HAP-1 (cell line): ENCODE data around the gene ZNF831.

Source experiments
- DNase-seq, 2 experiments: peaks; one replicate each; pipeline ENCODE4 v3.0.0-alpha.2; 2016 to 2020; ENCODE audit warnings: low spot score in 2 of 2
- H3K27me3 ChIP-seq: fragments of 250-450 bp; sonication (Bioruptor Pico); 2 replicates; pipeline ENCODE4 v1.5.1; 2020; ENCODE audit warnings: low read depth, mild to moderate bottlenecking, moderate library complexity
- H3K36me3 ChIP-seq: fragments of 250-450 bp; sonication (Bioruptor Pico); replicated peaks from 2 replicates; pipeline ENCODE4 v1.5.1; 2020; ENCODE audit warnings: mild to moderate bottlenecking
- H3K4me1 ChIP-seq: fragments of 250-450 bp; sonication (Bioruptor Pico); 2 replicates; pipeline ENCODE4 v1.5.1; 2020; ENCODE audit warnings: mild to moderate bottlenecking
- H3K4me3 ChIP-seq: fragments of 250-450 bp; sonication (Bioruptor Pico); 2 replicates; pipeline ENCODE4 v1.5.1; 2020; ENCODE audit warnings: mild to moderate bottlenecking, moderate library complexity
- H3K9me3 ChIP-seq: fragments of 250-450 bp; sonication (Bioruptor Pico); 2 replicates; pipeline ENCODE4 v1.5.1; 2020; ENCODE audit warnings: mild to moderate bottlenecking, moderate library complexity
- in situ Hi-C: fragments of 300-500 bp; cut with MboI; formaldehyde crosslinking; loops from 3 replicates; pipeline ENCODE4 v1.14.3; 2020; ENCODE audit warnings: low sequenced_read_pairs, inconsistent platforms, mixed read lengths

Gene ZNF831

DNA sequence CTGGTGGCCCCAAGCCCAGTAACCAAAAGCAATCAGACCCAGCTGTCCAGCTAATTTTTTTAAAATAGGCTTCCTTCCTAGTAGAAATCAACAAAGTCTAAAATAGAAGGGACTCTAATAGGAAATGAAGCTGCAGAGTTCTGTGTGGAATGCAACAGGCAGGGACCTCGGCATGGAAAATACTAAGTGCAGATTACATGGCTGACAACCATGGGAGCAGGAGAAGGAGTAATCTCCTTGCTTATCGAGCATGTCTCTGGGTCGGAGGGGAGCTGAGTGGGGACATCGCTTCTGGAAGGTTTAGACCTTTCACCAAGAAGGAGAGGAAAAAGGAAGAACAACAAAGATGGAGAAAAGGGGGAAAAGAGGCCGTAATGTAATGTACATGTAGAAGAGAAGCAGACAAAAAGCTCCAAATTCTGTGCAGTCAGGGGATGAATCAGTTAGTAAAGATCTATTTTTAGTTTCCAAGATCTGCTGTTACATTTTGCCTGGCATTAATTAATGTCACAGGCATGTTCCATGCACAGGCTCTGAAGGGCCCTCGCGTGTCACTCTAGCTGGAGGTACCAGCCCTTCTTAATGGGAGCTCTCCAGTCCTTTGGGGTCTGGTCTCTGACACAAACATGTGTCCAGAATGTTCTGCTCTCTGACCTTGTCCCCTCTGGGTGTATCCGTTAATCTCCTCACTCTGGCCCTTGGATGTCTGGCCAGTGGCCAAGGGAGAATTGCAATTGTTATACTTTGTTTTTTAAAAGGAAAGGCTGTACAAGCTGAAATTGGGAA lies 16.6 kb upstream of the ZNF831 start:
- peaks cover 11% of the 10 kb centered on the region for H3K27me3 ChIP-seq
- no peak for DNase-seq
- no peaks in the 10 kb centered on the region for H3K4me1 ChIP-seq
- no peak overlapping the region for H3K4me3 ChIP-seq
- H3K36me3 ChIP-seq = no peaks in the 10 kb centered on the region
- in situ Hi-C loops = no loop called here
- H3K9me3 ChIP-seq = no peaks in the 10 kb centered on the region

DNA sequence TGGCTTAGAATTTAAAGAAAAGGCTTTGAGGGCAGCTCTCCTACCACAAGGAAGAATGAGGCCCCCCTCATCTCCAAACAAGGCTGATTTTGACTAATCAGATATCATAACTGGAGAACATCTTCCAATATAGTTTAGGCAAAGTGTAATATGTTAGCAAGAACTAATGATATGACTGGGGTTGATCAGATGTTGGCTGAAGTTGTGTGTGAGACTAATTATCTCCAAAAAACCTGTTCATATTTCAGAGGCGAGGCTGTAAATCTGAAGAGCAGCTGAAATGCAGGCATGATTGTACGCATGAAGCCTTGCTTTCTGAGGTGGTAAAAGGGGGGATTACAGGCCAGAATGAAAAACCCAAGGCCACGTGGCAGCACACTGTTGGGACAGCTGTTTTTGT lies 16.0 kb upstream of the ZNF831 start:
- Histone ChIP-seq H3K9me3 (no peaks in the 10 kb centered on the region), H3K4me3 (no peak overlapping the region), H3K36me3 (no peaks in the 10 kb centered on the region), H3K27me3 (peaks cover 11% of the 10 kb centered on the region), H3K4me1 (no peaks in the 10 kb centered on the region)
- DNase-seq = no peak
- in situ Hi-C loops = no loop called here

DNA sequence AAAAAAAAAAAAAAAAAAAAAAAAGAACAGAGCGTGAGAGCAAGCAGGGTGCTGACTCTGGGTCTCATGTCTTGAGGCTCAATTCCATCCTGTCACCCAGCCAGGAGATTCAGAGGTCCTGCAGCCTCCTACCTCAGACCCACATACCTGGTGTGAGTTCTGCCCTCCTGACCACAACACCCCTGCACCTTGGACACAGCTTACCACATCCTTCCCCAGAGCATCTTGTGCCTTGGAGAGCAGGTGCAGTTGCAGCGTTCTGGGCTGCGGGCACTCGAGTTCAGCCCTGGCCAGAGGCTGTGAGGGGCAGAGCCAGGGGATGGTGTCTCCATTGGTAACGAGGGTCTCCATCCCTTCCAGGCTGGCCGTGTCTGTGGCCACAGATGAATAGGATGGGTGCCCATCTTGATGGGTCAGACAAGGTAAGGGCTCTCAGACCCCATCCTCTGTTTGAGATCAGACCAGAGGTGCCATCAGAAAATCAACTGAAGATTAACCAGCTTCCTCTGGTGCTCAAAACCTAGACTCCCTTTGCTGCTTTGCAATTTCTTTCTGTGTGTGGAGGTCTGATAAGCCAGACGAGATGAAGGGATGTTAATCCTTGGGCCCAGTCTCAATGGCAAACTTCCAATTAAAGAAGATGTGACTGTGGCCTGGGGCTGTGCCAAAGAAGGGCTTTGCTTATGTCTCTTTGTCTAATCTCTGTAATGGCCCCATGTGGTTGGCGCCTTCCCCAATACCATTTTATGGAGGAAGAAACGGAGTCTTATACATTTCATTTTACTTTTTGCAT lies 14.7 kb upstream of the ZNF831 start:
- Histone ChIP-seq H3K36me3 (no peaks in the 10 kb centered on the region), H3K4me1 (no peaks in the 10 kb centered on the region), H3K9me3 (no peaks in the 10 kb centered on the region), H3K4me3 (no peak overlapping the region), H3K27me3 (peaks cover 11% of the 10 kb centered on the region)
- no peak for DNase-seq
- in situ Hi-C loops = no loop called here

DNA sequence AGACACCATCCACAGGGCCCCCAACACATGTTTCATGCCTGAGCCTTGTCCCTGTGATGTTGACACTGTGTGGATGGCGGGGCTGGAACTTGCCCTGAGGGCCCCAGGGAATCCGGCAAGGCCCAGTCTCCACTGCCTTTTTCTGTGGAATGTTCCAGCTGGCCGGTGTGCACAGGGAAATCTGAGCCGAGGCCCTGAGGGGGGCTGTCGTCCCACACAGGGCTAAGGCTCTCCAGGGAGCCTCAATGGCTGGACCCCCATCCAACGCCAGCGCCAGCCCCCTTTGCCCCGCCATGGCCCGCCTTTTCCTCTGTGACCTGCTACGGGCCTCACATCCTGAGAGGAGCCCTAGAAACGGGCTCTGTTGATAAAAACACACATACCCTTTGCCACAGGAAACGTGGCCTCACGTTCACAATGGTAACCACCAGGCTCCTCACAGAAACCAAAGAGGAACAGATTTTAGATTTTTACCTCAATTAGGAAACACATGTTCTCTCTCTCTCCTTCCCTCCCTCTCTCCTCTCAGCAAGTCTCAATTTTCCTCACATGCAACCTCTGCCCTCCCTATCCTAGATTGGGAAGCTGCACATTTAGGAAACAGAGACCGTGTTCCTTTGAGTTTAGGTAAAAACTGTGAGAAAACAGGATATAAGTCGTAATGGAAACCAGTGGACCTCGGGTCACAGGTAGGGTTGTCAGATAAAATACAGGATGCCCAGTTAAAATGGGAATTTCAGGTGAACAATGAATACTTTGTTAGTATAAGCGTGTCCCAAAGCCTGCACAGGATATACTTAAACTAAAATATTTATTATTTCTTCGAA lies 13.7 kb upstream of the ZNF831 start:
- no peak overlapping the region for H3K4me3 ChIP-seq
- peaks cover 8% of the 10 kb centered on the region for H3K27me3 ChIP-seq
- in situ Hi-C loops = no loop called here
- no peaks in the 10 kb centered on the region for H3K36me3 ChIP-seq
- no peaks in the 10 kb centered on the region for H3K9me3 ChIP-seq
- no peaks in the 10 kb centered on the region for H3K4me1 ChIP-seq
- DNase-seq = no peak

DNA sequence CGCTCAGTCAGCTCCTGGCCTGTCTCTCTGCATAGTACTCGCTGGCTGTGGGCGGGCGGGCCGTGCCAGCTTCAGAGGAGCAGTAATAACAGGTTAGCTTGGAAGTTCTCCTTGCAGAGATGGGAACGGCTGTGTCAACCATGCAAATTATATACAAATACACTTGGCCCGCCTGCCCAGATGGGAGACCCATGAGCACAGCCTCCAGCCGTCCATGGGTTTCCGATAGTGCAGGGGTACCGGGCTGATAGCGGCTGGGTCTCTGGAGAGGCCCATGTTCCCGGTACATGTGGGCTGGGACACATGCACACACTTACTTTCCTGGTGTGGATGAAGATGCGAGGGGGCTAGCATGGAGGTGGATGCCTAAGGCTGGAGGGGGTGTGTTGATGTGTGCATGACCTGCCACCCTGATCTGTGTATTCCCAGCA lies 12.8 kb upstream of the ZNF831 start:
- no peaks in the 10 kb centered on the region for H3K27me3 ChIP-seq
- H3K36me3 ChIP-seq = no peaks in the 10 kb centered on the region
- no peaks in the 10 kb centered on the region for H3K9me3 ChIP-seq
- no peaks in the 10 kb centered on the region for H3K4me1 ChIP-seq
- H3K4me3 ChIP-seq = no peak overlapping the region
- in situ Hi-C loops = no loop called here
- no peak for DNase-seq

DNA sequence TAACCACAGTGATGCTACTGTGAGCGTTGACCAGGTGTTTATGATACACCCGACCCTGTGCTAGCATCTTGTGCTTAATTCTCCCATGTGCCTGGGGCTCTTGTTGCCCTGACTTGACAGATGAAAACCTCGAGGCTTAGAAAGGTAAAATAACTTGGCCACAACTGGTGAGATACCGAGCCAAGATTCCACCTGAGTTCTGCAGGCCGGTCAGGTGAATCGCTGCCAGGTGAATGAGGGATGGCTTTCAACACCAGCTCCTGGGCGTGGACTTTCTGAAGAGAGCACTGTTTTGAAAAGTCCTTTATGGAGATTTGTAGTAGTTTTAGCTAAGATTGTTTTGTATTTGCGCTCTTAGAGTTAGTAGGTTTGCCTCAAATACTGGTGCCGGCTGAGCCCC lies 12.2 kb upstream of the ZNF831 start:
- no peaks in the 10 kb centered on the region for H3K36me3 ChIP-seq
- no peaks in the 10 kb centered on the region for H3K4me1 ChIP-seq
- in situ Hi-C loops = no loop called here
- DNase-seq = no peak
- no peak overlapping the region for H3K4me3 ChIP-seq
- no peaks in the 10 kb centered on the region for H3K27me3 ChIP-seq
- H3K9me3 ChIP-seq = no peaks in the 10 kb centered on the region

DNA sequence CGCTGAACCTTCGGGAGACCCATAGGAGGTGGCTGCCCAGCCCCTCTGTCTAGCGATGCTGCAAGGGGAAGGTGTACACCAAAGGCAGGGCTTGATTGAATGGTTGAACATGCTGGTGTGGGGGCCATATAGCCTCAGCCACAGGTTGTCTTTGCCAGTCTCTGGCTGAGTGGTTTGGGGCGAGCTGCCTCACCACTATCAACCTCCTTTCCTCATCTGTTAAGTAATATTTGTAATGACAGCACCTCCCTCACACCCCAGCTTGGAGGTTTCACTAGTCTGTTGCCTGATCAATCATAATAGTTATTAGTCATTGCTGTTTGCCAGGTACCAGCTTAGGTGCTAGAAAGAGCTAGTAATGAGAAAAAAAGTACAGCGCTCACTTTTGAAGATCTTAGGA lies 11.8 kb upstream of the ZNF831 start:
- Histone ChIP-seq H3K27me3 (no peaks in the 10 kb centered on the region), H3K4me1 (no peaks in the 10 kb centered on the region), H3K9me3 (no peaks in the 10 kb centered on the region), H3K4me3 (no peak overlapping the region), H3K36me3 (no peaks in the 10 kb centered on the region)
- in situ Hi-C loops = no loop called here
- DNase-seq = no peak

DNA sequence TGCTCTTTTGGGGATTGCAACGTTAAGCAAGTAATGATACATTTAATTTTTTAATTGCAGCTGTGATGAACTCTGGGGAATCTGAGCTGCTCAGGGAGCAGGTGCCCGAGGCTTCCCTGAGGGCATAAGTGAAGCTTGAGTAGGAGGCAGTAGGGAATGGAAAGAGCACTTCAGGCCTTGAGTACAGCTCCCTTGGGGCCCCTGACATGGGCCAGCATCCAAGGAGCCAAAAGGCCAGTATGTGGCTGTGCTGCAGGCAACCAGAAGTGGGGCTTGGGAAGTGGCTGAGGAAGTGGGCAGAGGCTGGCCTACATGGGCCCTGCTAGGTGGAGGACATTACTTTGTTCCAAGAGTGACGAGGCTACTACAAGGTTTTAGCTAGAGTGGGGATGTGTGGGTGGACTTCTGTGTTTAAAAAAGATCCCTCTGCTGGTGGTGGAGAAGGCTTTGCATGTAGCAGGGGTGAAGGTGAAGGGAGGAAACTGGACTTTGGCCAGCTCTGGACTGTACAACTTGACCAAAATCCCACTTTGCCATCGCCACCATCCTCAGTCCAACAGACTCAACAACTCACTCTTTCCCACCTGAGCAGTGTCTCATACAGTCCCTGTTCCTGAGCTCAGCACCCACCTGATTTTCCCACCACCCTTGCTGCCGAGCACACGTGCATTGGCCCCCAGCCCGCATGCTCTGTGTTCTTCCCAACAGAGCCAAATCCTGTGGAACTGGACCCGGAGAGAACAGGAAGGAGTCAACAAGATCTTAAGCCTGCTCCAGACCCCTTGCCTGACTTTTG lies 10.9 kb upstream of the ZNF831 start:
- Histone ChIP-seq H3K36me3 (no peaks in the 10 kb centered on the region), H3K9me3 (no peaks in the 10 kb centered on the region), H3K4me1 (no peaks in the 10 kb centered on the region), H3K4me3 (no peak overlapping the region), H3K27me3 (no peaks in the 10 kb centered on the region; the same call in 1 of the 2 replicates)
- in situ Hi-C loops = no loop called here
- no peak for DNase-seq

DNA sequence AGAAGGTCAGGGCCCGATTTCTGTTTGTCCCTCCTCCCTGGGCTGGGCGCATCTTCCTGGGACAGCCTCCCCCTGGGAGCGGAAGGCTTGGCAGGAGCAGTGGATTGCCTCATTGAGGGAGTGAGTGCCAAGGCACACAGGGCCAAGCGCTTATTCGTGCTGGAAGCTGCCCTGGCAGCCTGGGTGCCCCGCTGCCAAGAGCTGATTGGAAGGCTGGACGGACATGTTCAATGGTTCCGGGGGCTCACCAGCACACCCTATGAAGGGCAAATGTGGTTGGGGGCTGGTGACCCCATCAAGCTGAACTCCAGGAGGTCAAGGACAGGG lies 10.3 kb upstream of the ZNF831 start:
- Histone ChIP-seq H3K27me3 (no peaks in the 10 kb centered on the region; the same call in 1 of the 2 replicates), H3K4me1 (no peaks in the 10 kb centered on the region), H3K36me3 (no peaks in the 10 kb centered on the region), H3K4me3 (no peak overlapping the region), H3K9me3 (no peaks in the 10 kb centered on the region)
- in situ Hi-C loops = no loop called here
- DNase-seq = no peak

DNA sequence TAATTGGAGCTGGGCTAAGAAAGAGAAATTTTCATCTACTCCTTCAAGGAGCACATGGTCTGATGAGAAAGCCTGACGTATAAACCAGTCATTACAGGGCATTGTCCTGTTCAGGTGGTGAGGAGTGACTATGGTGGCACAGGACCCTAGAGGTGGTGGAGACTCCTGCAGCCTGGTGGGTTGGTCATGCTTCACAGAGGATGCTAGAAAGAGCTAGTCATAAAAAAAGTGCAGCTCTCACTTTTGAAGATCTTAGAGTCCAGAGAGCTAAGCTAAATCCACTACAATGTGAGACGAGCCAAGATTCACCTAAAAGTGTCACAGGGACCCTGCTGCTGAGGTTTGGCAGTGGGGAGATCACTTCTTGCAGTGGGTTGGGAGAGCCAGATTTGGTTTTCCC lies 9.8 kb upstream of the ZNF831 start:
- H3K36me3 ChIP-seq = no peaks in the 10 kb centered on the region
- H3K9me3 ChIP-seq = no peaks in the 10 kb centered on the region
- no peaks in the 10 kb centered on the region for H3K4me1 ChIP-seq
- H3K4me3 ChIP-seq = no peak overlapping the region
- no peaks in the 10 kb centered on the region; the same call in 1 of the 2 replicates for H3K27me3 ChIP-seq
- DNase-seq = no peak
- in situ Hi-C loops = no loop called here

DNA sequence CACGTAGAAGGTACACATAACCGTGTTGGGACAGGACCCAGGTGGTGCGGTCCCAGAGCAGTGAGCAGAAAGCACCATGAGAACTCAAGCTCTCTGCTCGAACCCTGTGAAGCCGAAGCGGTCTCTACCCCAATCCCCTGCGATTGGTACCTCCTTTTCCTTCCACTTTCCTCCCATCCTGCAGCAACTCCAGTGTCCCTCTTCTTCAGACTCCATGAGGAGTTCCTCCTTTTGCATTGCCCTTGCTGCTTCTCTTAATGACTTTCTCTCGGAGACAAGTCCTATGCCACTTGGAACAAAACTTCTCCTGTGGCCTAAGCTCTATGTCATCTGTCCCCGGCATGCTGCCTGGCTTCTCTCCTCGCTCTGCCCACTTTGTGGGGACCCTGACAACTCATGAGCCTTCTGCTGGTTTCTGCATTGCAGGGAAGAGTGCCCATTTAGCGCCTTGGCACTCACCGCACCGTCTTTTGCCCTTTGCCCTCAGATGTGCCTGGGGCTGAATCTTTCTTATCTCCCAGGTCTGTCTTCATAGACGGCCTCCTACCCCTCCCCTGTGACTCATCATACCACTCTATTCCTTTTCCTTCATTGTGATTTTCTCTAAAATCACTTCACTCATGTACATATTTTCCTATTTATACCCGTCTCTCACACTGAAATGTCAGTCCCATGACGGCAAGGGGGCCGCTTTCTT lies 9.2 kb upstream of the ZNF831 start:
- DNase-seq = no peak
- Histone ChIP-seq H3K4me1 (no peaks in the 10 kb centered on the region), H3K27me3 (no peaks in the 10 kb centered on the region; the same call in none of the 2 replicates), H3K36me3 (no peaks in the 10 kb centered on the region), H3K9me3 (no peaks in the 10 kb centered on the region), H3K4me3 (no peak overlapping the region)
- in situ Hi-C loops = no loop called here

DNA sequence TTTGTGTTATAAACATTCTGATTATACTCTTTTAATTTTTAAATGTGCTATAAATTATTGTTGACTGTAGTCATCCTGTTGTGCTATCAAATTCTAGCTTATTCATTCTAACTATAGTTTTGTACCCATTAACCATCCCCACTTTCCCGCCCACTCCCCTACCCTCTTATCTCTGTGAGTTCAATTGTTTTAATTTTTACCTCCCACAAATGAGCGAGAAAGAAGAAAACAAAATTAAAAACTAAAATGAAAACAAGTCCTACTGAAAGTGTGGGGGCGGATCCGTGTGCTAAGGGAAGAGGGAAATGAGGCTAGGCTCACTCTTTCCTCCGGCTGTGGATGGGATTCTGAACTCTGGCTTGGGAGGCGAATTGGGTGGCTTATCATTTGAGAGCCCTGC lies 6.6 kb upstream of the ZNF831 start:
- Histone ChIP-seq H3K4me3 (no peak overlapping the region), H3K4me1 (no peaks in the 10 kb centered on the region), H3K9me3 (no peaks in the 10 kb centered on the region), H3K36me3 (no peaks in the 10 kb centered on the region), H3K27me3 (no peaks in the 10 kb centered on the region; the same call in none of the 2 replicates)
- in situ Hi-C loops = no loop called here
- no peak for DNase-seq

DNA sequence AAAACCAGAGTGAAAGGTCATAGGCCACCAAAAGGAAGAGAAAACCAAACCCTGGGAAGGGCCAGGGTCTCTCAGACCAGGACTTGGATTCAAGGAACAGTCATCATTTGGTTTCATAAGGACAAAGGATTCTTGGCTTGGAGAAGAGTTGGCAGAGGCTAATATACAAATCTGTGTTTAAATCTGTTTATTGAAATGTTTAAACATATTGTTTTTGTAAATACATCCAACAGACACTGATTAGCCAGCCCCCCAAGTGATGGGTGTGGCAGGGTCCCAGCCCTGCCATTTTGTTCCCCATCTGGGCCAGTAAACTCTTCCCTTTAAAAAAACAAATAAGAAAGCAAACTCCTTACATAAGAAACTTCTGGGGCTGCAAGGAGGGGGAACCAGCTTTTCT lies 6.1 kb upstream of the ZNF831 start:
- no peaks in the 10 kb centered on the region for H3K9me3 ChIP-seq
- DNase-seq = no peak
- H3K27me3 ChIP-seq = no peaks in the 10 kb centered on the region; the same call in none of the 2 replicates
- no peaks in the 10 kb centered on the region for H3K36me3 ChIP-seq
- no peaks in the 10 kb centered on the region for H3K4me1 ChIP-seq
- H3K4me3 ChIP-seq = no peak overlapping the region
- in situ Hi-C loops = no loop called here
